ENCODE data around the gene CSRP1.

DNA sequence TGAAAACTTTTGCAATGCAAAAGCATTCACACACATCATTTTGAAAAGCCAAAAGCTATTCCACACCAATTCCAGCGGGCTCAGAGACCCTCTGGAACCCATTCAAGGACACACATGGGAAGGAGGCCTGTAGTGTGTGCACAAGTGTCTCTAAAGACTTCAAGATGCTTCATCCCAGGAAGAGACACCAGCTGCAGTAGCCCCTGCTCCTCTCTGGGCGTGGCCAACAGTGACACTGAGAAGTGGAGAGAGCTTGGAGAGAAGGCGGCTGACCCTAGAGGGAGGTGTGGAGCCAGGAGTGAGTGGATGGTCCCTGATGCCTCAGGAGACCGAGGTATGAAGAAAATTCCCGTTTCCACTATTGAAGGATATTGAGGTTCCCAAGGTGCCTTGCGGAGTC, 70.5 kb downstream of the CSRP1 start:
- TF ChIP-seq EZH2 (IDR thresholded peaks at IDR 0.05; ENCODE audit: borderline replicate concordance, low read length) = no peak
- TF ChIP-seq, protein P1, sequence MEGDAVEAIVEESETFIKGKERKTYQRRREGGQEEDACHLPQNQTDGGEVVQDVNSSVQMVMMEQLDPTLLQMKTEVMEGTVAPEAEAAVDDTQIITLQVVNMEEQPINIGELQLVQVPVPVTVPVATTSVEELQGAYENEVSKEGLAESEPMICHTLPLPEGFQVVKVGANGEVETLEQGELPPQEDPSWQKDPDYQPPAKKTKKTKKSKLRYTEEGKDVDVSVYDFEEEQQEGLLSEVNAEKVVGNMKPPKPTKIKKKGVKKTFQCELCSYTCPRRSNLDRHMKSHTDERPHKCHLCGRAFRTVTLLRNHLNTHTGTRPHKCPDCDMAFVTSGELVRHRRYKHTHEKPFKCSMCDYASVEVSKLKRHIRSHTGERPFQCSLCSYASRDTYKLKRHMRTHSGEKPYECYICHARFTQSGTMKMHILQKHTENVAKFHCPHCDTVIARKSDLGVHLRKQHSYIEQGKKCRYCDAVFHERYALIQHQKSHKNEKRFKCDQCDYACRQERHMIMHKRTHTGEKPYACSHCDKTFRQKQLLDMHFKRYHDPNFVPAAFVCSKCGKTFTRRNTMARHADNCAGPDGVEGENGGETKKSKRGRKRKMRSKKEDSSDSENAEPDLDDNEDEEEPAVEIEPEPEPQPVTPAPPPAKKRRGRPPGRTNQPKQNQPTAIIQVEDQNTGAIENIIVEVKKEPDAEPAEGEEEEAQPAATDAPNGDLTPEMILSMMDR (conservative IDR thresholded peaks at IDR 0.05 in 1 of 2, IDR thresholded peaks at IDR 0.05 in 1 of 2; ENCODE audit: extremely low read depth in 1 of 2, insufficient read depth in 1 of 2, low read depth in 1 of 2, low read length in 2 of 2) = no peak
